Osteoblast (primary cell): ENCODE results near the gene N4BP2. TPM values are rescaled to one million over a fixed set of nuclear protein-coding genes. Genes with fewer than 3 reads are reported as not detected.

Experiments
- DNase-seq: peaks from one replicate; pipeline ENCODE4 v3.0.0; 2011; ENCODE audit warnings: low spot score, mixed read lengths; ENCODE audit not compliant: insufficient read length; ENCODE audit errors: missing footprints
- H2AFZ ChIP-seq: 2 replicates; pipeline ENCODE4 v1.6.0; 2011; ENCODE audit warnings: mild to moderate bottlenecking, low read length
- H3K27ac ChIP-seq: 2 replicates; pipeline ENCODE4 v1.5.1; 2011; ENCODE audit warnings: mild to moderate bottlenecking, low read depth, low read length, moderate library complexity
- H3K27me3 ChIP-seq: 2 replicates; pipeline ENCODE4 v1.6.0; 2012; ENCODE audit warnings: mild to moderate bottlenecking, control low read depth, inconsistent platforms, low read length, moderate library complexity; ENCODE audit not compliant: insufficient read depth
- H3K36me3 ChIP-seq: 2 replicates; pipeline ENCODE4 v1.5.1; 2011; ENCODE audit warnings: mild to moderate bottlenecking, low read length, control low read depth, moderate library complexity; ENCODE audit not compliant: insufficient read depth
- H3K4me1 ChIP-seq: 2 replicates; pipeline ENCODE4 v1.5.1; 2011; ENCODE audit warnings: mild to moderate bottlenecking, low read length, control low read depth, moderate library complexity; ENCODE audit not compliant: insufficient read depth
- H3K4me2 ChIP-seq: 2 replicates; pipeline ENCODE4 v1.6.0; 2011; ENCODE audit warnings: mild to moderate bottlenecking, low read length; ENCODE audit not compliant: insufficient read depth
- H3K4me3 ChIP-seq: fragments of 200-600 bp; sonication (generic); 3 replicates; pipeline ENCODE4 v1.5.1; 2012; ENCODE audit warnings: mild to moderate bottlenecking, low read length, inconsistent platforms; ENCODE audit not compliant: insufficient read depth
- H3K79me2 ChIP-seq: 2 replicates; pipeline ENCODE4 v1.6.0; 2012; ENCODE audit warnings: mild to moderate bottlenecking, low read length, control low read depth, inconsistent platforms; ENCODE audit not compliant: insufficient read depth
- H3K9me3 ChIP-seq: 2 replicates; pipeline ENCODE4 v1.5.1; 2011; ENCODE audit warnings: low read depth, low read length, control low read depth
- H4K20me1 ChIP-seq: 2 replicates; pipeline ENCODE4 v1.6.0; 2012; ENCODE audit warnings: mild to moderate bottlenecking, low read length, control low read depth; ENCODE audit not compliant: insufficient read depth
- CTCF ChIP-seq: IDR thresholded peaks from 2 replicates; pipeline ENCODE4 v1.5.1; 2011; ENCODE audit warnings: mild to moderate bottlenecking, low read depth, low read length, moderate library complexity; ENCODE audit errors: extremely low read depth
- total RNA-seq: library from RNA; depleted of rRNA; stranded (reverse); fragments of >200 nt; gene quantifications from 2 replicates; pipeline ENCODE4 v1.2.3, GENCODE V29; 2012

Gene N4BP2
- total RNA-seq, 1 donor, result 19.2 TPM

DNA sequence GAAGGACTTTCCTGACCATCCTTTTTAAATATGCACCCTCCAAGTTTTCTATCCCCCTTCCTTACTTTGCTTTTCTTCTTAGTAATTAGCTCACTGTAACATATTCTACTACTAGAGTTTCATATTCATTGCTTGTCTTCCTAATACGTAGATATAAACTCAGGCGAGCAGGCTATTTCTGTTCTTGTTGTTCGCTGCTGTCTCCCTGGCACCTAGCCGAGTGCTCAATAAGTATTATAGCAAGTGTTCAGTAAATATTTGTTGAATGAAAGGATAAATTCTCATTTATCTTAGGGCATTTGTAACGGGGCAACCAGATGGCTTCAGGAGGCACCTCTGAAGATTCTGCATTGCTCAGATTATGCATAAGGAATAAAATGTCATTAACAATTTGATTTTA is 133.4 kb downstream of the N4BP2 start:
- Histone ChIP-seq H3K36me3 (no peaks in the 10 kb centered on the region), H3K79me2 (no peaks in the 10 kb centered on the region), H3K9me3 (no peaks in the 10 kb centered on the region), H3K27me3 (no peaks in the 10 kb centered on the region), H3K4me3 (no peak overlapping the region), H3K27ac (no peak overlapping the region), H3K4me1 (peaks cover 22% of the 10 kb centered on the region), H4K20me1 (no peaks in the 10 kb centered on the region), H3K4me2 (no peak overlapping the region), H2AFZ (no peak overlapping the region)
- no peak for TF ChIP-seq CTCF
- peak; percentile 50 for DNase-seq

- Histone ChIP-seq H2AFZ (no peak overlapping the region), H3K36me3 (no peaks in the 10 kb centered on the region), H4K20me1 (no peaks in the 10 kb centered on the region), H3K79me2 (no peaks in the 10 kb centered on the region), H3K4me3 (no peak overlapping the region), H3K4me1 (peaks cover 17% of the 10 kb centered on the region), H3K4me2 (no peak overlapping the region), H3K27me3 (no peaks in the 10 kb centered on the region), H3K9me3 (no peaks in the 10 kb centered on the region), H3K27ac (no peak overlapping the region)
- no peak for TF ChIP-seq CTCF
- DNase-seq, result no peak
These were observed 133.8 kb downstream of the N4BP2 start for GRCh38 chr4:40190465-40190864.

GRCh38 chr4:40190880-40191815 is 134.5 kb downstream of the N4BP2 start:
- Histone ChIP-seq H3K79me2 (no peaks in the 10 kb centered on the region), H3K4me1 (peaks cover 10% of the 10 kb centered on the region), H2AFZ (peak overlapping the region; percentile 66), H3K27me3 (no peaks in the 10 kb centered on the region), H3K4me3 (peak overlapping the region; percentile 4), H3K27ac (no peak overlapping the region), H3K9me3 (no peaks in the 10 kb centered on the region), H3K4me2 (peak overlapping the region; percentile 59), H4K20me1 (no peaks in the 10 kb centered on the region), H3K36me3 (no peaks in the 10 kb centered on the region)
- DNase-seq, result no peak
- no peak for TF ChIP-seq CTCF
